PC-3 (cell line): Measurements from ENCODE around the gene ALG12. TPM values are rescaled to one million over a fixed set of nuclear protein-coding genes. Genes with fewer than 3 reads are reported as not detected.

Experiments used
- ATAC-seq: fragments of 200-7000 bp; cut with Tn5 transposase; 2 replicates; pipeline ENCODE4 v1.9.1; 2020; ENCODE audit warnings: mild to moderate bottlenecking, moderate library complexity
- BruUV-seq: library from RNA; stranded (reverse); fragments of 400-500 nt; replicated peaks from 2 replicates; lab custom pipeline; 2021; lab: Mats Ljungman, UMichigan
- CTCF ChIA-PET: fragments of 300-600 bp; sonication (Branson Sonifier 250); formaldehyde crosslinking; loops from one replicate; lab custom pipeline; 2022; ENCODE audit warnings: antibody characterized with exemption; lab: Charles Lee
- POLR2A ChIA-PET: fragments of 300-600 bp; sonication (Branson Sonifier 250); formaldehyde crosslinking; loops from one replicate; lab custom pipeline; 2022; ENCODE audit warnings: antibody characterized with exemption; ENCODE audit not compliant: unreplicated experiment; lab: Charles Lee
- DNase-seq: peaks from one replicate; pipeline ENCODE4 v3.0.0-alpha.2; 2015
- H2AFZ ChIP-seq: fragments of 300-600 bp; sonication (generic); 2 replicates; pipeline ENCODE4 v1.6.0; 2016; ENCODE audit warnings: antibody characterized with exemption, low read length
- H3F3A ChIP-seq: fragments of 300-600 bp; sonication (generic); one replicate; pipeline ENCODE4 v1.6.0; 2017; ENCODE audit warnings: antibody characterized with exemption, low read length, control low read depth, mild to moderate bottlenecking; ENCODE audit not compliant: unreplicated experiment
- H3K27ac ChIP-seq: fragments of 300-600 bp; sonication (generic); 2 replicates; pipeline ENCODE4 v1.5.1; 2016; ENCODE audit warnings: mild to moderate bottlenecking, low read length
- H3K27me3 ChIP-seq: fragments of 300-600 bp; sonication (generic); 2 replicates; pipeline ENCODE4 v1.6.1; 2016; ENCODE audit warnings: low read length, mixed read lengths
- H3K36me3 ChIP-seq: fragments of 300-600 bp; sonication (generic); 2 replicates; pipeline ENCODE4 v1.6.1; 2016; ENCODE audit warnings: low read depth, mixed run types, low read length, mixed read lengths
- H3K4me1 ChIP-seq: fragments of 300-600 bp; sonication (generic); 2 replicates; pipeline ENCODE4 v1.5.1; 2016; ENCODE audit warnings: low read length; ENCODE audit not compliant: insufficient read depth
- H3K4me2 ChIP-seq: fragments of 300-600 bp; sonication (generic); 2 replicates; pipeline ENCODE4 v1.6.0; 2016; ENCODE audit warnings: low read length
- H3K4me3 ChIP-seq: fragments of 300-600 bp; sonication (generic); 2 replicates; pipeline ENCODE4 v1.5.1; 2016; ENCODE audit warnings: mild to moderate bottlenecking, low read length, mixed read lengths
- H3K79me2 ChIP-seq: fragments of 300-600 bp; sonication (generic); 2 replicates; pipeline ENCODE4 v1.6.1; 2017; ENCODE audit warnings: low read length, mixed read lengths
- H3K9ac ChIP-seq: fragments of 300-600 bp; sonication (generic); 2 replicates; pipeline ENCODE4 v1.6.0; 2016; ENCODE audit warnings: mild to moderate bottlenecking, low read length
- H3K9me2 ChIP-seq: fragments of 300-600 bp; sonication (generic); replicated peaks from 2 replicates; pipeline ENCODE4 v1.6.1; 2016; ENCODE audit warnings: mixed run types, low read length, mixed read lengths
- H3K9me3 ChIP-seq: fragments of 300-600 bp; sonication (generic); 2 replicates; pipeline ENCODE4 v1.6.1; 2016; ENCODE audit warnings: low read length, mixed read lengths
- H4K20me1 ChIP-seq: fragments of 300-600 bp; sonication (generic); 2 replicates; pipeline ENCODE4 v1.6.1; 2016; ENCODE audit warnings: low read length, mixed read lengths
- EZH2 ChIP-seq: fragments of 300-600 bp; sonication (generic); IDR thresholded peaks from one replicate; pipeline ENCODE4 v1.6.1; 2017; ENCODE audit warnings: antibody characterized with exemption, mild to moderate bottlenecking, low read length; ENCODE audit not compliant: unreplicated experiment
- EZH2phosphoT487 ChIP-seq: fragments of 300-600 bp; sonication (generic); IDR thresholded peaks from 2 replicates; pipeline ENCODE4 v1.6.1; 2018; ENCODE audit warnings: mild to moderate bottlenecking, antibody characterized with exemption, low read length, borderline replicate concordance
- intact Hi-C: fragments of 100-400 bp; cut with micrococcal nuclease; formaldehyde crosslinking; loops from 2 replicates; pipeline ENCODE4 v1.9.0; 2023
- total RNA-seq: library from RNA; depleted of rRNA; stranded (reverse); fragments of >200 nt; gene quantifications from 2 replicates; pipeline ENCODE4 v1.2.3, GENCODE V29; 2014
- TF ChIP-seq, protein P1 (sequence below): fragments of 300-600 bp; sonication (generic); conservative IDR thresholded peaks from 2 replicates; pipeline ENCODE4 v1.5.1; 2017; ENCODE audit warnings: antibody characterized with exemption, low read depth, mild to moderate bottlenecking, low read length

ALG12 gene
- total RNA-seq, 1 experiment from 2014 or later = 12.1 TPM

GRCh38 chr22:49948958-49949913 is 31.0 kb upstream of the ALG12 start:
- Histone ChIP-seq H3K9me3 (no peaks in the 10 kb centered on the region), H3K4me1 (peaks cover 42% of the 10 kb centered on the region), H3K27ac (peak overlapping the region; percentile 81), H3K9me2 (no peaks in the 10 kb centered on the region), H3K36me3 (no peaks in the 10 kb centered on the region), H3K4me3 (no peak overlapping the region; the same call in 1 of the 2 replicates), H3K27me3 (no peaks in the 10 kb centered on the region), H3F3A (no peaks in the 10 kb centered on the region), H3K9ac (peak overlapping the region; percentile 58), H3K79me2 (no peaks in the 10 kb centered on the region), H4K20me1 (no peaks in the 10 kb centered on the region), H3K4me2 (peak overlapping the region; percentile 71), H2AFZ (no peak overlapping the region)
- BruUV-seq = no TSS peak
- TF ChIP-seq, protein P1, sequence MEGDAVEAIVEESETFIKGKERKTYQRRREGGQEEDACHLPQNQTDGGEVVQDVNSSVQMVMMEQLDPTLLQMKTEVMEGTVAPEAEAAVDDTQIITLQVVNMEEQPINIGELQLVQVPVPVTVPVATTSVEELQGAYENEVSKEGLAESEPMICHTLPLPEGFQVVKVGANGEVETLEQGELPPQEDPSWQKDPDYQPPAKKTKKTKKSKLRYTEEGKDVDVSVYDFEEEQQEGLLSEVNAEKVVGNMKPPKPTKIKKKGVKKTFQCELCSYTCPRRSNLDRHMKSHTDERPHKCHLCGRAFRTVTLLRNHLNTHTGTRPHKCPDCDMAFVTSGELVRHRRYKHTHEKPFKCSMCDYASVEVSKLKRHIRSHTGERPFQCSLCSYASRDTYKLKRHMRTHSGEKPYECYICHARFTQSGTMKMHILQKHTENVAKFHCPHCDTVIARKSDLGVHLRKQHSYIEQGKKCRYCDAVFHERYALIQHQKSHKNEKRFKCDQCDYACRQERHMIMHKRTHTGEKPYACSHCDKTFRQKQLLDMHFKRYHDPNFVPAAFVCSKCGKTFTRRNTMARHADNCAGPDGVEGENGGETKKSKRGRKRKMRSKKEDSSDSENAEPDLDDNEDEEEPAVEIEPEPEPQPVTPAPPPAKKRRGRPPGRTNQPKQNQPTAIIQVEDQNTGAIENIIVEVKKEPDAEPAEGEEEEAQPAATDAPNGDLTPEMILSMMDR = no peak
- TF ChIP-seq EZH2phosphoT487 (peak; percentile 92), EZH2 (no peak)
- DNase-seq (peak; percentile 76), ATAC-seq (peak; percentile 78)
- ChIA-PET POLR2A (interaction anchor here (0.7 kb wide), 1 partner anchor 13 kb away, joined by 4 read pairs; no protein-coding TSS in a partner anchor), CTCF (interaction anchor here (0.8 kb wide), 1 partner anchor 81 kb away, joined by 3 read pairs; no protein-coding TSS in a partner anchor)
- intact Hi-C loops = no loop called here

GRCh38 chr22:49948116-49948957 is 30.1 kb upstream of the ALG12 start:
- ATAC-seq (no peak), DNase-seq (no peak)
- intact Hi-C loops = no loop called here
- TF ChIP-seq, protein P1 = no peak
- TF ChIP-seq EZH2phosphoT487 = no peak
- no peak for TF ChIP-seq EZH2
- Histone ChIP-seq H3K36me3 (no peaks in the 10 kb centered on the region), H3K4me3 (no peak overlapping the region; the same call in 1 of the 2 replicates), H3K9ac (peak overlapping the region; percentile 58), H3K4me2 (peak overlapping the region; percentile 71), H3K27ac (peak overlapping the region; percentile 81), H3K9me2 (no peaks in the 10 kb centered on the region), H3K27me3 (no peaks in the 10 kb centered on the region), H4K20me1 (no peaks in the 10 kb centered on the region), H3F3A (no peaks in the 10 kb centered on the region), H2AFZ (no peak overlapping the region), H3K79me2 (no peaks in the 10 kb centered on the region), H3K9me3 (no peaks in the 10 kb centered on the region), H3K4me1 (peaks cover 42% of the 10 kb centered on the region)
- CTCF ChIA-PET = no interaction called here
- POLR2A ChIA-PET = no interaction called here
- TSS peak; percentile 31 for BruUV-seq
